ENCODE data around the gene UNC79.
"Not testable (repeated sequence)": the region's sequence is repeated elsewhere in the genome, so short reads cannot be mapped to it uniquely, and the experiment has no call there.

The UNC79 gene

DNA sequence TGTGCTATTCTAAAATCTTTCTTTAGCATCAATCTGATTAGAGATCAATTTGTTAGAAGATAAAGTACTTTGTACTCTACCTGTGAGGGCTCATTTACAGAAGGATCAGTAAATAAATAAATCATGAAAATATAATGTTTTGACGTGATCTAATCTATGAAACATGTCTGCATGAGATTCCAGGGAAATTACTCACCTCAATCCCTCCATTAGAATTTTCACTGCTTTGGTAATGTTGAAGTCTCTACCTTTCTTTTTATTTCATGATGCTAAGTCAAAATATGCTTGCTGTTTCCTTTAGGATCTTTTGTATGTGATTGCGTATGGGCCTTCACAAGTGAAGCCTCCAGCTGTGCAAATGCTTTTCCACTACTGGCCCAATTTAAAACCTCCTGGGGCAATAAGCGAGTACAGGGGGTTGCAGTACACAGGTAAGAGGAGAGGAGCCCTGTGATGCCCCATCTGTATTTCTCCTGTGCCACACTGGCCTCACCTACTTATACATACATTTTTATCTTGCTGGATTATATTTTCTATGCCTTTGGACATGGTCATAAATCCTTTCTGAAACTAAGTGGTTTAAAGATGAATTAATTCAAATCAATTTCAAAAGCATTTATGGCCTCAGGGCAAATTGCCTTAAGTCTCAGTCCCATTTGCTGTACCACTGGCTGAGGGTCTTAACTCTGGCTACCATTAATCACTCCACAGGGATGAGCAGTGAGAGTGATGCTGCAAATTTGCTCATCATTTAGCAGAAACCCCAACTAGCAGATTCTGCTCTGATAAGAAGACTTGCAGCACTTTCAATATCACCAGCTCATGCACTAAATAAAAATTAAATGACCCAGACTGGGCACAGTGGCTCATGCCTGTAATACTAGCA, 66.4 kb downstream of the UNC79 start:
- no peak overlapping the region for H3K4me3 ChIP-seq (ENCODE audit: low read depth, low read length)
- TF ChIP-seq, protein P1, sequence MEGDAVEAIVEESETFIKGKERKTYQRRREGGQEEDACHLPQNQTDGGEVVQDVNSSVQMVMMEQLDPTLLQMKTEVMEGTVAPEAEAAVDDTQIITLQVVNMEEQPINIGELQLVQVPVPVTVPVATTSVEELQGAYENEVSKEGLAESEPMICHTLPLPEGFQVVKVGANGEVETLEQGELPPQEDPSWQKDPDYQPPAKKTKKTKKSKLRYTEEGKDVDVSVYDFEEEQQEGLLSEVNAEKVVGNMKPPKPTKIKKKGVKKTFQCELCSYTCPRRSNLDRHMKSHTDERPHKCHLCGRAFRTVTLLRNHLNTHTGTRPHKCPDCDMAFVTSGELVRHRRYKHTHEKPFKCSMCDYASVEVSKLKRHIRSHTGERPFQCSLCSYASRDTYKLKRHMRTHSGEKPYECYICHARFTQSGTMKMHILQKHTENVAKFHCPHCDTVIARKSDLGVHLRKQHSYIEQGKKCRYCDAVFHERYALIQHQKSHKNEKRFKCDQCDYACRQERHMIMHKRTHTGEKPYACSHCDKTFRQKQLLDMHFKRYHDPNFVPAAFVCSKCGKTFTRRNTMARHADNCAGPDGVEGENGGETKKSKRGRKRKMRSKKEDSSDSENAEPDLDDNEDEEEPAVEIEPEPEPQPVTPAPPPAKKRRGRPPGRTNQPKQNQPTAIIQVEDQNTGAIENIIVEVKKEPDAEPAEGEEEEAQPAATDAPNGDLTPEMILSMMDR (IDR thresholded peaks at IDR 0.05; ENCODE audit: low read depth, low read length, missing control alignments) = no peak

GRCh38 chr14:93510056-93510455, 79.3 kb downstream of the UNC79 start:
- no peak overlapping the region for H3K4me3 ChIP-seq (ENCODE audit: low read depth, low read length)
- H3K27me3 ChIP-seq (replicated peaks) = no peaks in the 10 kb centered on the region
- no peak for DNase-seq
- no peak overlapping the region for H3K27ac ChIP-seq
- no peaks in the 10 kb centered on the region for H3K36me3 ChIP-seq (replicated peaks)
- TF ChIP-seq, protein P1 (IDR thresholded peaks at IDR 0.05; ENCODE audit: low read depth, low read length, missing control alignments) = no peak
- in situ Hi-C loops (cut with HindIII; ENCODE audit: low pct_ligation_motif_present, low sequenced_read_pairs) = no loop called here

More for the DNA sequence above, 66.4 kb downstream of the UNC79 start:
- no peaks in the 10 kb centered on the region for H3K36me3 ChIP-seq (replicated peaks)
- no peak for DNase-seq
- in situ Hi-C loops (cut with HindIII; ENCODE audit: low pct_ligation_motif_present, low sequenced_read_pairs) = no loop called here
- no peaks in the 10 kb centered on the region for H3K27me3 ChIP-seq (replicated peaks)
- no peak overlapping the region for H3K27ac ChIP-seq

GRCh38 chr14:93511001-93511400, 80.3 kb downstream of the UNC79 start:
- no peak overlapping the region for H3K4me3 ChIP-seq (ENCODE audit: low read depth, low read length)
- H3K27me3 ChIP-seq (replicated peaks) = no peaks in the 10 kb centered on the region
- no peak overlapping the region for H3K27ac ChIP-seq
- no peaks in the 10 kb centered on the region for H3K36me3 ChIP-seq (replicated peaks)
- in situ Hi-C loops (cut with HindIII; ENCODE audit: low pct_ligation_motif_present, low sequenced_read_pairs) = no loop called here
- TF ChIP-seq, protein P1 (IDR thresholded peaks at IDR 0.05; ENCODE audit: low read depth, low read length, missing control alignments) = no peak
- no peak for DNase-seq

- Histone ChIP-seq H3K36me3 (replicated peaks) (no peaks in the 10 kb centered on the region), H3K27me3 (replicated peaks) (no peaks in the 10 kb centered on the region), H3K4me3 (ENCODE audit: low read depth, low read length) (no peak overlapping the region), H3K27ac (no peak overlapping the region)
- no peak for DNase-seq
- TF ChIP-seq, protein P1 (IDR thresholded peaks at IDR 0.05; ENCODE audit: low read depth, low read length, missing control alignments) = no peak
- in situ Hi-C loops (cut with HindIII; ENCODE audit: low pct_ligation_motif_present, low sequenced_read_pairs) = no loop called here
Measured at GRCh38 chr14:93520053-93520607, 89.4 kb downstream of the UNC79 start.

DNA sequence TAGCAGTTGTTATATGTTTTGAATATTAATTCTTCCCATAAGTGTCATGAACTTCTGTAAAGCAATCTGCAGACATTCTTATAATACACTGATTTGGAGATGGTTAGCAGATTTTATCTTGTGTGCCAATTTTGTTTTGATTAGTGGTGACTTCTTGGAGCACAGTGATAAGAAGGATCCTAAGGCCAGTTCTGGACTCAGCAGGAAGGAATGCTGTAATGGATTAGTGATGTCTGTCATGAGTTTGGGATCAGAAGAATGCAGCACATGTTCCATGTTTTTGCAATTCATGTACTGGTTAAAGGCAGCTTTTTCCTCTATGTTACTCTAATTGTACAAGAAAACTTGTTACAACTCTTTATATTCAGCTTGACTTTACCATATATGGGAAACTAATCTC, 91.5 kb downstream of the UNC79 start:
- in situ Hi-C loops (cut with HindIII; ENCODE audit: low pct_ligation_motif_present, low sequenced_read_pairs) = no loop called here
- TF ChIP-seq, protein P1 (IDR thresholded peaks at IDR 0.05; ENCODE audit: low read depth, low read length, missing control alignments) = no peak

GRCh38 chr14:93525216-93525615, 94.5 kb downstream of the UNC79 start:
- DNase-seq; H3K4me3 ChIP-seq (ENCODE audit: low read depth, low read length); in situ Hi-C loops (cut with HindIII; ENCODE audit: low pct_ligation_motif_present, low sequenced_read_pairs); H3K36me3 ChIP-seq (replicated peaks); H3K27ac ChIP-seq; H3K27me3 ChIP-seq (replicated peaks): not testable (repeated sequence)

More for the DNA sequence above, 91.5 kb downstream of the UNC79 start:
- H3K4me3 ChIP-seq (ENCODE audit: low read depth, low read length) = no peak overlapping the region
- H3K27me3 ChIP-seq (replicated peaks) = no peaks in the 10 kb centered on the region
- H3K36me3 ChIP-seq (replicated peaks) = no peaks in the 10 kb centered on the region
- H3K27ac ChIP-seq = no peak overlapping the region
- DNase-seq = no peak
